Liver (tissue), 9 donors: Measurements from ENCODE around the gene KDM6A. TPM values are rescaled to one million over a fixed set of nuclear protein-coding genes. Genes with fewer than 3 reads are reported as not detected.

Experiments used
- DNase-seq: peaks from one replicate; pipeline ENCODE4 v3.0.0-alpha.2; 2017; ENCODE audit warnings: low spot score
- H3K27ac ChIP-seq, 2 donors: one replicate each; pipeline ENCODE4 v1.7.0; 2013; ENCODE audit warnings: inconsistent platforms in 2 of 2, low read length in 2 of 2, control low read depth in 1 of 2, low read depth in 1 of 2, mild to moderate bottlenecking in 1 of 2
- H3K27me3 ChIP-seq, 4 donors: one replicate each; pipeline versions ENCODE4 v1.6.1 to v1.7.0; 2013; ENCODE audit warnings: low read length in 3 of 4, inconsistent platforms in 1 of 4, mild to moderate bottlenecking in 1 of 4, moderate library complexity in 1 of 4; ENCODE audit not compliant: control insufficient read depth in 4 of 4, insufficient read depth in 4 of 4
- H3K36me3 ChIP-seq, 4 donors: one replicate each; pipeline versions ENCODE4 v1.6.1 to v1.7.0; 2013; ENCODE audit warnings: low read length in 3 of 4, mild to moderate bottlenecking in 3 of 4, low read depth in 1 of 4, moderate library complexity in 1 of 4; ENCODE audit not compliant: control insufficient read depth in 4 of 4, insufficient read depth in 3 of 4
- H3K4me1 ChIP-seq, 4 donors: one replicate each; pipeline versions ENCODE4 v1.6.1 to v1.7.0; 2013; ENCODE audit warnings: low read length in 3 of 4, mild to moderate bottlenecking in 3 of 4, moderate library complexity in 1 of 4; ENCODE audit not compliant: control insufficient read depth in 4 of 4, insufficient read depth in 4 of 4
- H3K4me3 ChIP-seq, 3 donors: one replicate each; pipeline versions ENCODE4 v1.6.1 to v1.7.0; 2013; ENCODE audit warnings: low read length in 3 of 3, control low read depth in 1 of 3, low read depth in 1 of 3, mild to moderate bottlenecking in 1 of 3
- H3K9ac ChIP-seq, 2 donors: one replicate each; pipeline ENCODE4 v1.7.0; 2013; ENCODE audit warnings: low read length in 2 of 2, mild to moderate bottlenecking in 2 of 2, moderate library complexity in 2 of 2, control low read depth in 1 of 2, low read depth in 1 of 2
- H3K9me3 ChIP-seq, 4 donors: one replicate each; pipeline versions ENCODE4 v1.6.1 to v1.7.0; 2013; ENCODE audit warnings: low read length in 3 of 4; ENCODE audit not compliant: control insufficient read depth in 4 of 4
- EGR1 ChIP-seq, 2 donors: IDR thresholded peaks; 2 replicates each; pipeline ENCODE4 v1.6.1; 2016 to 2018; ENCODE audit warnings: antibody characterized with exemption in 2 of 2, low read depth in 2 of 2
- FOXA1 ChIP-seq: IDR thresholded peaks from 2 replicates; pipeline ENCODE4 v1.6.1; 2016; ENCODE audit warnings: antibody characterized with exemption
- FOXA2 ChIP-seq: IDR thresholded peaks from 2 replicates; pipeline ENCODE4 v1.6.1; 2016; ENCODE audit warnings: antibody characterized with exemption
- GABPA ChIP-seq, 2 donors: IDR thresholded peaks in 1 of 2; conservative IDR thresholded peaks in 1 of 2; 2 replicates each; pipeline ENCODE4 v1.6.1; 2016; ENCODE audit warnings: antibody characterized with exemption in 2 of 2, mild to moderate bottlenecking in 1 of 2, moderate library complexity in 1 of 2
- HNF4A ChIP-seq, 2 donors: conservative IDR thresholded peaks; 2 replicates each; pipeline ENCODE4 v1.6.1; 2016; ENCODE audit warnings: antibody characterized with exemption in 2 of 2, mild to moderate bottlenecking in 2 of 2
- HNF4G ChIP-seq: IDR thresholded peaks from 2 replicates; pipeline ENCODE4 v1.6.1; 2016; ENCODE audit warnings: antibody characterized with exemption
- JUND ChIP-seq, 2 donors: IDR thresholded peaks; 2 replicates each; pipeline ENCODE4 v1.6.1; 2016; ENCODE audit warnings: antibody characterized with exemption in 2 of 2
- NR2F2 ChIP-seq: IDR thresholded peaks from 2 replicates; pipeline ENCODE4 v1.6.1; 2016; ENCODE audit warnings: antibody characterized with exemption
- RAD21 ChIP-seq, 2 donors: IDR thresholded peaks; 2 replicates each; pipeline ENCODE4 v1.6.1; 2016; ENCODE audit warnings: antibody characterized with exemption in 2 of 2, mild to moderate bottlenecking in 2 of 2
- RXRA ChIP-seq, 2 donors: IDR thresholded peaks; 2 replicates each; pipeline ENCODE4 v1.6.1; 2017 to 2018; ENCODE audit warnings: antibody characterized with exemption in 2 of 2, mild to moderate bottlenecking in 1 of 2
- SP1 ChIP-seq: IDR thresholded peaks from 2 replicates; pipeline ENCODE4 v1.6.1; 2018; ENCODE audit warnings: antibody characterized with exemption, mild to moderate bottlenecking
- TAF1 ChIP-seq: conservative IDR thresholded peaks from 2 replicates; pipeline ENCODE4 v1.6.1; 2016; ENCODE audit warnings: antibody characterized with exemption, mild to moderate bottlenecking
- YY1 ChIP-seq: IDR thresholded peaks from 2 replicates; pipeline ENCODE4 v1.6.1; 2016; ENCODE audit warnings: antibody characterized with exemption, mild to moderate bottlenecking
- WGBS: extraction: QIAGEN DNeasy Blood & Tissue Kit; methylation state at CpG from one replicate; pipeline ENCODE4 v1.1.7; 2013; 5-methylcytosine and 5-hydroxymethylcytosine counted together
- polyA plus RNA-seq, 2 donors: library from polyadenylated mRNA; stranded (reverse) in 1 of 2; unstranded in 1 of 2; fragments of 200-250 nt in 1 of 2; fragments of >200 nt in 1 of 2; fragmentation: Nextera tagmentation in 1 of 2; extraction: Ambion mirVana in 1 of 2; gene quantifications; one replicate each; pipeline versions ENCODE4 v1.2.1 to v1.2.3, GENCODE V29; 2013 to 2015
- total RNA-seq, 2 donors: library from RNA; depleted of rRNA; stranded (reverse); fragments of >200 nt; gene quantifications; one replicate each; pipeline ENCODE4 v1.2.3, GENCODE V29; 2014
- TF ChIP-seq, protein P1 (sequence below): IDR thresholded peaks from 2 replicates; pipeline ENCODE4 v1.6.1; 2016; ENCODE audit warnings: antibody characterized with exemption
- TF ChIP-seq, protein P2 (sequence below): IDR thresholded peaks from 2 replicates; pipeline ENCODE4 v1.6.1; 2016; ENCODE audit warnings: antibody characterized with exemption
- TF ChIP-seq, protein P3 (sequence below): IDR thresholded peaks from 2 replicates; pipeline ENCODE4 v1.6.1; 2016; ENCODE audit warnings: antibody characterized with exemption
- TF ChIP-seq, protein P4 (sequence below): fragments of 150-350 bp; IDR thresholded peaks from 2 replicates; pipeline ENCODE4 v1.5.1; 2017; ENCODE audit warnings: improper control_type of control experiment, low read depth, low read length; ENCODE audit not compliant: missing input control
- donor health status: healthy.
- donor health status: healthy.
- donor health status: healthy.
- donor health status: healthy.
- donor health status: healthy.

Gene KDM6A
- total and polyA plus RNA-seq, 4 donors = 5.3 to 30.2 (median 18.2) TPM

DNA sequence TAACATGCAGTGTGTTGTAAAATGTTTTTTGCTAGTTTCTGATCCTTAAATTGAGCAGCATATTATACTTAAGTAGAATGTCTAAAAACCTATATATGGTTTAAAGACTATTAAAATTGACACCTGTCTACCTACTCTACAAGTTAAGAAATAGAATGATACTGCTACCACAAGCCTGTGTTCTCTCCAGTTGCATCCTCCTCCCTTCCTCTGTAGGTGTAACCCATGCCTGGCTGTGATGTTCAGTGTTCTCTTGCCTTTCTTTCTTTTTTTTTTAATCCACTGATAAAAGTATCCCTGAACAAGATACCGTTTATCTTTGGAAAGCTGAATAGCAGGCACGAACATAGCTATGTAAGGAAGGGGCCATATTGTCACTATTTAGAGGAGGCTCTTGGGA, 99.1 kb downstream of the KDM6A start:
- H3K4me1 ChIP-seq = peaks cover 0 to 3% (median 1%) of the 10 kb centered on the region in 4 donors
- H3K27ac ChIP-seq = no peak overlapping the region
- H3K9ac ChIP-seq = no peak overlapping the region
- WGBS = 75% methylated on average over 2 of the region's 2 CpGs
- peaks cover 0 to 5% (median 3%) of the 10 kb centered on the region in 4 donors for H3K36me3 ChIP-seq
- H3K27me3 ChIP-seq = no peaks in the 10 kb centered on the region
- DNase-seq = no peak
- TF ChIP-seq, protein P1, sequence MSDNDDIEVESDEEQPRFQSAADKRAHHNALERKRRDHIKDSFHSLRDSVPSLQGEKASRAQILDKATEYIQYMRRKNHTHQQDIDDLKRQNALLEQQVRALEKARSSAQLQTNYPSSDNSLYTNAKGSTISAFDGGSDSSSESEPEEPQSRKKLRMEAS = no peak
- TF ChIP-seq SP1 (no peak), HNF4A (conservative IDR thresholded peaks at IDR 0.05) (no peak), FOXA2 (no peak), EGR1 (IDR thresholded peaks at IDR 0.05; ENCODE audit: low read depth in 2 of 2) (no peak), TAF1 (no peak), NR2F2 (no peak), JUND (IDR thresholded peaks at IDR 0.05) (no peak), RXRA (IDR thresholded peaks at IDR 0.05) (no peak), RAD21 (IDR thresholded peaks at IDR 0.05) (no peak), YY1 (no peak), HNF4G (no peak), GABPA (IDR thresholded peaks at IDR 0.05 in 1 of 2, conservative IDR thresholded peaks at IDR 0.05 in 1 of 2) (no peak), FOXA1 (no peak)
- TF ChIP-seq, protein P2, sequence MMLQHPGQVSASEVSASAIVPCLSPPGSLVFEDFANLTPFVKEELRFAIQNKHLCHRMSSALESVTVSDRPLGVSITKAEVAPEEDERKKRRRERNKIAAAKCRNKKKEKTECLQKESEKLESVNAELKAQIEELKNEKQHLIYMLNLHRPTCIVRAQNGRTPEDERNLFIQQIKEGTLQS = no peak
- TF ChIP-seq, protein P3, sequence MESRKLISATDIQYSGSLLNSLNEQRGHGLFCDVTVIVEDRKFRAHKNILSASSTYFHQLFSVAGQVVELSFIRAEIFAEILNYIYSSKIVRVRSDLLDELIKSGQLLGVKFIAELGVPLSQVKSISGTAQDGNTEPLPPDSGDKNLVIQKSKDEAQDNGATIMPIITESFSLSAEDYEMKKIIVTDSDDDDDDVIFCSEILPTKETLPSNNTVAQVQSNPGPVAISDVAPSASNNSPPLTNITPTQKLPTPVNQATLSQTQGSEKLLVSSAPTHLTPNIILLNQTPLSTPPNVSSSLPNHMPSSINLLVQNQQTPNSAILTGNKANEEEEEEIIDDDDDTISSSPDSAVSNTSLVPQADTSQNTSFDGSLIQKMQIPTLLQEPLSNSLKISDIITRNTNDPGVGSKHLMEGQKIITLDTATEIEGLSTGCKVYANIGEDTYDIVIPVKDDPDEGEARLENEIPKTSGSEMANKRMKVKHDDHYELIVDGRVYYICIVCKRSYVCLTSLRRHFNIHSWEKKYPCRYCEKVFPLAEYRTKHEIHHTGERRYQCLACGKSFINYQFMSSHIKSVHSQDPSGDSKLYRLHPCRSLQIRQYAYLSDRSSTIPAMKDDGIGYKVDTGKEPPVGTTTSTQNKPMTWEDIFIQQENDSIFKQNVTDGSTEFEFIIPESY = no peak
- TF ChIP-seq, protein P4, sequence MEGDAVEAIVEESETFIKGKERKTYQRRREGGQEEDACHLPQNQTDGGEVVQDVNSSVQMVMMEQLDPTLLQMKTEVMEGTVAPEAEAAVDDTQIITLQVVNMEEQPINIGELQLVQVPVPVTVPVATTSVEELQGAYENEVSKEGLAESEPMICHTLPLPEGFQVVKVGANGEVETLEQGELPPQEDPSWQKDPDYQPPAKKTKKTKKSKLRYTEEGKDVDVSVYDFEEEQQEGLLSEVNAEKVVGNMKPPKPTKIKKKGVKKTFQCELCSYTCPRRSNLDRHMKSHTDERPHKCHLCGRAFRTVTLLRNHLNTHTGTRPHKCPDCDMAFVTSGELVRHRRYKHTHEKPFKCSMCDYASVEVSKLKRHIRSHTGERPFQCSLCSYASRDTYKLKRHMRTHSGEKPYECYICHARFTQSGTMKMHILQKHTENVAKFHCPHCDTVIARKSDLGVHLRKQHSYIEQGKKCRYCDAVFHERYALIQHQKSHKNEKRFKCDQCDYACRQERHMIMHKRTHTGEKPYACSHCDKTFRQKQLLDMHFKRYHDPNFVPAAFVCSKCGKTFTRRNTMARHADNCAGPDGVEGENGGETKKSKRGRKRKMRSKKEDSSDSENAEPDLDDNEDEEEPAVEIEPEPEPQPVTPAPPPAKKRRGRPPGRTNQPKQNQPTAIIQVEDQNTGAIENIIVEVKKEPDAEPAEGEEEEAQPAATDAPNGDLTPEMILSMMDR = no peak
- peaks cover 0 to 5% (median 3%) of the 10 kb centered on the region in 4 donors for H3K9me3 ChIP-seq
- H3K4me3 ChIP-seq = no peak overlapping the region

DNA sequence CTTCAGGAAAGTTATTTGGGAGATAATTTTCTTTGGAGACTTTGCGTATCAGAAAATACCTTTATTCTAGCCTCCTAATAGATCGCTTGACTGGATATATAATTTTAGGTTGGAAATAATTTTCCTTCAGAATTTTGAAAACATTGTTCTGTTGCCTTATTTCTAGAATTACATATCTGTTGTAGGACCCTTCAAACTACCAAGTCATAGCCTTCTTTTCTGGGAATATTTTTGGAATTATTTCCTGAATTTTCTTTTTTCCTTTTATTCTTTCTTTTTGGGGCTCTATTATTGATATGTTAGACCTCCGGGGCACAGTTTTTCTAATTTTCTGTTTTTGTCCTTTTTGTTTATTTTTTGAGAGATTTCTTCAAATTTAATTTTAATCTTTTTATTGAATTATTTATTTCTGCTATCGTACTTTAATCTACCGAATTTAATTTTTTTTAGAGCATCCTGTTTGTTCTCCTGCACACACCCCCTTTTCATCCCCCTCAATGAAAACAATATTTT, 100.5 kb downstream of the KDM6A start:
- TF ChIP-seq HNF4A (conservative IDR thresholded peaks at IDR 0.05) (no peak), RAD21 (IDR thresholded peaks at IDR 0.05) (no peak)
- peaks cover 0 to 5% (median 3%) of the 10 kb centered on the region in 4 donors for H3K36me3 ChIP-seq
- H3K9ac ChIP-seq = no peak overlapping the region
- no peak overlapping the region for H3K27ac ChIP-seq
- H3K9me3 ChIP-seq = peaks cover 0 to 5% (median 3%) of the 10 kb centered on the region in 4 donors
- peaks cover 0 to 3% (median 0%) of the 10 kb centered on the region in 4 donors for H3K4me1 ChIP-seq
- 96% methylated on average over 5 of the region's 5 CpGs for WGBS
- H3K4me3 ChIP-seq = no peak overlapping the region
- H3K27me3 ChIP-seq = no peaks in the 10 kb centered on the region
- DNase-seq = no peak
